ENCODE data around the gene DIPK1B.

- TF ChIP-seq CTCF (IDR thresholded peaks at IDR 0.05), result no peak
- no peak for TF ChIP-seq POLR2A (IDR thresholded peaks at IDR 0.05)
Observed at GRCh38 chr9:136667940-136668760, 44.2 kb upstream of the DIPK1B start.
